CD4-positive, alpha-beta T cell treated with Interleukin-4 for 1 hour (primary cell): ENCODE results near the gene SELENOF.
A peak's percentile ranks its signal among the peaks of the same experiment; 100 is the strongest.
"Not testable (repeated sequence)": the region's sequence is repeated elsewhere in the genome, so short reads cannot be mapped to it uniquely, and the experiment has no call there.

Source experiments
- DNase-seq, 2 donors: peaks; one replicate each; pipeline ENCODE4 v3.0.0-alpha.2; 2020 to 2022

SELENOF gene

DNA sequence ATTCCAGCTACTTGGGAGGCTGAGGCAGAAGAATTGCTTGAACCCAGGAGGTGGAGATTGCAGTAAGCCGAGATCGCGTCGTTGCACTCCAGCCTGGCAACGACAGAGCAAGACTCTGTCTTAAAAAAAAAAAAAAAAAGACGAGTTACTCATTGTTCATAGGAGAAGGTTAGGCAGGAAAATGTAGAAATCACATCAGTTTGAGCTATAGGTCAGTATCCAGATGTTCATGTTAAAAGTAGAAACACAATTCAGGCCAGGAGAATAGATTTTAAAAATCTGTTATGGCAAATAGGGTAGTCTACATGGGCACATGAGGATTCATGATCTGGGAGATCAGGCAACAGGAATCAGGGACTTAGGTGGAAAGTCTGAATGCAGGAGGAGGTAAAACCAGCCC, 57.7 kb downstream of the SELENOF start:
- DNase-seq: no peak

DNA sequence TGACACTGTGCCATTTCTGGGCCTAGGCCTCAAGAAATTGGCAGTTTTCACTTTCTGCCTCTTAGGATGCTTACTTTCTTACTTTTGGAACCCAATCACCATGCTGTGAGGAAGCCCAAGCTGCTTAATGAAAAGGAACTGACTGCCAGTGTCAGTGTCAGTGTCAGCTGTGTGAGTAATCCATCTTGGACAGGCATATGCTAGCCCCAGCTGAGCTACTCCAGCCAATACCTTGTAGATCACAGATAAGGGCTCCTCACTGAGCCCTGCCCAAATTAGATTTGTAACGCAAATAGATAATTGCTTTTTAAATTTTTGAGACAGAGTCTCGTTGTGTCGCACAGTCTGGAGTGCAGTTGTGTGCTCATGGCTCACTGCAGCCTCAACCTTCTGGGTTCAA, 59.6 kb downstream of the SELENOF start:
- DNase-seq: no peak

DNA sequence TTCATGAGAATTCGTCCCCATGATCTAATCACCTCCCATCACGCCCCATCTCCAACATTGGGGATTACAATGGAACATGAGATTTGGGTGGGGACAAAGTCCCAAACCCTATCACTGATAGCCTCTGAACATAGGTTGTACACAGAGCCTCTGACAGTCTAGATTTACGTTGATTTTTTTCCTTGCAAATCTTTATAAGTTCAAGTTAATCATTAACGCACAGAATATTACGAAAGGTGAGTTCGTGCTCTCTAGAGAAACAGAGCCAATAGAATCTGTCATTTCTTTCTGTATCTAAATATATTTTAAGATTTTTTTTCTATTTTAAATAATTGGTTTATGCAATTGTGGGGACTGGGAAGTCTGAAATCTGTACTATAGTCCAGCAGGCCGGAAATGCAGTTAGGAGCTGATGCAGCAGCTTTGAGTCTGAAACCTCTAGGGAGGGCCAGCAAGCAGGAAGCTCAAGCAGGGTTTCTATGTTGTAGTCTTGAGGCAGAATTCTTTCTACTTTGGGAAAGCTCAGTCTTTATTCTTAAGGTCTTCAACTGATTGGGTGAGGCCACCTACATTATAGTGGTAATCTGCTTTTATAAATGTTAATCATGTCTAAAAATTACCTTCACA, 61.0 kb downstream of the SELENOF start:
- DNase-seq: no peak

DNA sequence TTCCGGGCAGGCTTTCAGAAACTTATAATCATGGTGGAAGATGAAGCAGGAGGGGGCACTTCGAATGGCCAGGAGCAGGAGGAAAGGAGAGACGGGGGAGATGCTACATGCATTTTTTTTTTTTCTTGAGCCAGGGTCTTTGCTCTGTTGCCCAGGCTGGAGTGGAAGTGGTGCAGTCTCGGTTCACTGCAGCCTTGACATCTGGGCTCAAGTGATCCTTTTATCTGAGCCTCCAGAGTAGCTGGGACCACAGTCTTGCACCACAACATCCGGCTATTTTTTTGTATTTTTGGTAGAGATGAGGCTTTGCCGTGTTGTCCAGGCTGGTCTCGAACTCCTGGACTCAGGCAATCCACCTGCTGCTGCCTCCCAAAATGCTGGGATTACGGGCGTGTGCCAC, 61.6 kb downstream of the SELENOF start:
- no peak for DNase-seq

DNA sequence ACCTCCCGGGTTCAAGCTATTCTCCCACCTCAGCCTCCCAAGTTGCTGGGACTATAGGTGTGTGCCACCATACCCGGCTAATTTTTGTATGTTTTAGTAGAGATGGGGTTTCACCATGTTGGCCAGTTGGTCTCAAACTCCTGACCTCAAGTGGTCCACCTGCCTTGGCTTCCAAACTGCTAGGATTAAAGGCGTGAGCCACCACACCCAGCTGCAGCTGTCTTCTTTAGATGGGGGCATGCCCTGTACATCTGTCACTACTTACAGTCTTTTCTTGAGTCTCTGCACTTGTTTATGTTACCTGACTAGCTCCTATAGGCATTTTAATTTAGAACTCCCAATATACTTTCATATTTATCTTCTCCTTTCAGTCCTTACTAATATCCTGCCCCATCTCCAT, 64.2 kb downstream of the SELENOF start:
- DNase-seq: no peak

DNA sequence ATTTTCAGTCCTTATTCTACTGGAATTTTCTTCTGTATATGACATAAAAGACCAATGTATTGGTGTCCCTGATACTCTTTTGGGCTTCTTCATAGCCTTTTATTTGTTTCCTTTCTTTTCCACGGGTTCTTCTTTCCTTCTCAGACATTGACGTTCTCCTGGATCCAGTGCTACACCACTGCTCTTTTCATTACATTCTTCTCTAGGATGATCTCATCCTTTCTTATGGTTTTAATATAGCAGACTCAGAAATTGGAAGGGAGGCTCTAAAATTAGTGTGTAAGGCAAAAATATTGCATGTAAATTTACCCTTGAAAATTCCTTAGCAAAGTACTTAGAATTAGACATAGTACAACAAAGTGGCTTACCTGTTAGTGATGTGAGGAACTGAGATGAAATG, 65.3 kb downstream of the SELENOF start:
- no peak for DNase-seq

DNA sequence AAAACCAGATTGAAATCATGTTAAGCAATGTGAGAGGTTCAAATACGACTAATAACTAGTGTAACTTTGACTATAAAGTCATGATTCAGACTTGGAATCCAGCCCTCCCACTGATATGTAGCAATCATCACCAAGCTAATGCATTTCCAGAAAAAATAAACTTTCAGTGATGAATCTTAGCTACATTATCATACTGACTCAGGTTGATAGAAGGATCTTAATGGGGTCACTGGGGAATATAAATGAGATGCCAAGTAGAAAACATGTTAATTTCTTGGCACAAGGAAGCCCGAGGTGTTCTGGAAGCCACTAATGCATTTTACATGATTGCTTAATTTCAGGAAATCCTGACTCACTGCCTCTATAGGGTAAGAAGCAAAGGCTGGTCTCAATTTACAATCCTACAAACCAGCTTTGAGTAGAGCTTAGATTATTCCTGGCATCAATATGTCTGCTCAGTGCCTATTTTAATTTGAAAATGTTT, 67.7 kb downstream of the SELENOF start:
- no peak for DNase-seq

DNA sequence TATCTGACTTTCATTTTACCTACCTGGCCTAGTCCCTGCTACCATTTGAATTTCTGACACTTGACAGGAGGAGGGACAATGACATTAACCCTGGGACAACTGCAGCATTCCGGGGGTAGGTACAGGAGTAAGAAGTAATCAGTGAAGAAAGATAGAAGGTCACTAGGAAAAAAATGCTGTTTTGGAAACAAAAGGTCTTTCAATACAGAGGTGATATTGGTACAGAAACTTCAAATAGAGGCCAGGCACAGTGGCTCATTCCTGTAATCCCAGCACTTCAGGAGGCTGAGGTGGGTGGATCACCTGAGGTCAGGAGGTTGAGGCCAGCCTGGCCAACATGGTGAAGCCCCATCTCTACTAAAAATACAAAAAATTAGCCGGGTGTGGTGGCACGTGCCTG, 68.4 kb downstream of the SELENOF start:
- DNase-seq: no peak

DNA sequence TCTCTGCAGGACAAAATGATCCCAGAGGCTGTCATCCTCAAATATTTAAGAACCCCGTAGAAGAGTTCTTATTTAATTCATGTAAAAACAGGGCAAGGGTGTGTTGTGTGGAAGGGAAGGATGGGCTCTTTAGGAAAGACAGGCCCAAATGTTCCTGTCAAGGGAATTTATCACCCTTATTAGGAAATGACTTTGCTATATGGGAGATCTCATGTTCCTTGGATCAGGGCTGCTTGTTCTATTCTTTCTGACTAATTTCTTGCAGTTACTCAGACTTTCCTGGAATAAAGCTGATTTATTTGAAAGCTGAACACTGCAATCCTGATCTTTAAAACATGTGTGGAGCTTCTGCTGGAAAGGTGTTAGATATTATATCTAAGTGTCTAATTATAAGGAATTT, 72.8 kb downstream of the SELENOF start:
- DNase-seq: no peak

DNA sequence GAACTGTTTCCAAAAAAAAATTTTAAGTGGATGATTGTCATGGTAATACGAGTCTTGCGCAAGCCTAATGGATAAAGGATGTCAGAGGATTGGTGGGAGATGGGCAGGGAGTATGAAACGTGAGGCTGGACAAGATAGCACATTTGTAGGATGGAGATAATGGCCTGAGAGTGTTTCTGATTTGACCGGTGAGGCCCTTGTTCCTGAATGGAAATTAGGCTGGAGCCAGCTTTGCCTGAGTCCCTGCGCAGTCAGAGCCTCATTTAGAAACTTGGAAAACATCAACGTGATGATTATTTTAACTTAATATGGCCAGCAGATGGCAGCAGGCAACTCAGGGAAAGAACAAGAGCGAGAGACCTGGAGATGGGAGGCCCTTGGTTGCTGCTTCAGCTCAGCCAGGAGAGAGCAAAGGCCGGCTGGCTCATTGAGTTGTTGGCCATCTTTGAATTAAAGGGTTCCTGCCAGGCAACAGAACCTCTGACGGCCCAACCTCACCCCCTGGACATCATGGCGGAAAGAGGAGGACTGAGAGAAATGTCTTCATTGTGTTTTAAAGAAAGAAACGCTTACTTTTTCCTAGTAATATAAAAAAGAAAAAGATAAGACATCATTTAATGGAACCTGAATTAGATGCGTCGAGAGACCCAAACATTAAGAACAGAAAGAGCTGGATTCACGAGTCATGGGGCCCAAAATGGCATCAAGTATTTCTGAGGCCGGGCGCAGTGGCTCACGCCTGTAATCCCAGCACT, 80.3 kb downstream of the SELENOF start:
- DNase-seq: peak; percentile 60 to 64

DNA sequence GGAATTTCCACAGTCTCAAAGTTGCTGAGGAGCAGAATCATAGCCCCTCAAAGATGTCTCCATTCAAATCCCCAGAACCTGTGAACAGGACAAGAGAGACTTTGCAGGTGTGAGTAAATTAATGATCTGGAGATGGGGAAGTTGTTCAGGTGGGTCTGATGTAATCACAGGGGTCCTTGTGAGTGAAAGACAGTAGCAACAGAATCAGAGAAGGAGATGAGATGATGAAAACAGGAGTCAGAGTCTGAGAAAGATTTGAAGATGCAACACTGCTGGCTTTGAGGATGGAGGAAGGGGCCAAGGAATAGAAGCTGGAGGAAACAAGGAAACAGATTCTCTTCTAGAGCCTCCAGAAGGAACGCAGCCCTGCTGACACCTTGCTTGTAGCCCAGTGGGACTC, 81.5 kb downstream of the SELENOF start:
- no peak for DNase-seq

DNA sequence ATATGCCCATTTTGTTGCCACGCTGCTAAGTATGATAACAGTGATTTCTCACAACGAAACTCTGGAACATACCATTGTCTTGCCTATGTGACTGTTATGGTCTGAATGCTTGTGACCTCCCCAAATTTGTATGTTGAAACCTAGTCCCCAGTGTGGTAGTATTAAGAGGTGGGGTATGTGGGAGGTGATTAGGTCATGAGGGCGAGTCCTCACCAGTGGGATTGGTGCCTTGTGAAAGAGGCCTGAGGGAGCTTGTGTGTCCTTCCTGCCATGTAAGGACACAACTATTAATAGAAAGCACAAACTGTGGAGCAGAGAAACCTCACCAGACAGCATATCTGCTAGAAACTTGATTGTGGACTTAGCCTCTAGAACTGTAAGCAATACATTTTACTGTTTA, 84.6 kb downstream of the SELENOF start:
- DNase-seq: no peak

DNA sequence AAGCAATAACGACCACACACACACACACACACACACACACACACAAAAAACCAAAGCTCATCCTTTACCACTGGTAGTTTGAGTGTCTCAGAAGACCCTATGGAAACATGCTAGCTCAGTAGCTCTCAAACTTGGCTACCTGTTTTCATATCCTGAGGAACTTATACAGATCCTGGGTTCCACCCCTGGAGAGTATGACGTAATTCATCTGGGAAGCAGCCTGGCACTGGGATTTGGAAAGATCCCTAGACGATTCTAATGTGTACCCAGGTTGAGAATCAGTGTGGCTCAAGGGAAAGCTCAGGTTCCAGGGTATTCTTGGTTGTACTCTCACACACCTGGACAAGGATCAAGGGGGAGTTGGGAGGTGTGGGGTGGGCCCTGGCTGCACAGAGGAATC, 85.9 kb downstream of the SELENOF start:
- DNase-seq: no peak

DNA sequence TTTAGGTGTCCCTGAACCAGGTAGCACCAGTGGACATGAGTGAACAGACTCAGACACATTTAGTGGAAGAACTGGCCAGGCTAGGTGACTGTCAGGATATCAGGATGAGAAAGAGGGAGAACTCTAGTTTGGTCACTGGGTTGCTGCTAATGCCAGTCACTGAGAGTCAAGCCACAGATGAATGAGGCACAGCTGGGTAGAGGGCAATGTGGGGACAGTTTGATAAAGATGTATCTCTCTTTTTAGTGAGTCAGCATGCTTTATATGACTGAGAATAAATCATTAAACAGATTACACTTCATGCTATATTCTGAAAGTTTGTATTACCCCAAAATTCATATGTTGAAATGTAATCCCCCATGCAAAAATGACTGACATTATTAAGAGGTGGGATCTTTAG, 87.1 kb downstream of the SELENOF start:
- no peak for DNase-seq

DNA sequence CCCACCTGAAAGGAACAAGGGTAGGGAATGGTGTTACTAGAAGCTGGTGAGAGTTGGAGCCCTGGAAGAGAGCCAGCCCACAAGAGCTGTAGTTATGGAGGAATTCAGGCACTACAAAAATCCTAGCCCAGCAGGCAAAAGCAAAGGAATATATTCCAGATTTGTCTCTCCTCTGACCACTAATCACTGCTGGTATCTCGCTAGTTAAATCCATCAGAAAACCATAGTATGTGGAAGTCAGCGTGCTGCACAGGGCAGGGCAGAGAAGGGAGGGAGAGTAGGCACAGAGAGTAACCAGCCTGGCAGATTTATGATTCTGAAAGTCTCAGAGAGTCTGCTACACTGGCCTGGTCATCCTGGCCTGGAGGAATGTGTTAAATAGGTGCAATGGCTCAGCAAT, 88.6 kb downstream of the SELENOF start:
- DNase-seq: no peak

DNA sequence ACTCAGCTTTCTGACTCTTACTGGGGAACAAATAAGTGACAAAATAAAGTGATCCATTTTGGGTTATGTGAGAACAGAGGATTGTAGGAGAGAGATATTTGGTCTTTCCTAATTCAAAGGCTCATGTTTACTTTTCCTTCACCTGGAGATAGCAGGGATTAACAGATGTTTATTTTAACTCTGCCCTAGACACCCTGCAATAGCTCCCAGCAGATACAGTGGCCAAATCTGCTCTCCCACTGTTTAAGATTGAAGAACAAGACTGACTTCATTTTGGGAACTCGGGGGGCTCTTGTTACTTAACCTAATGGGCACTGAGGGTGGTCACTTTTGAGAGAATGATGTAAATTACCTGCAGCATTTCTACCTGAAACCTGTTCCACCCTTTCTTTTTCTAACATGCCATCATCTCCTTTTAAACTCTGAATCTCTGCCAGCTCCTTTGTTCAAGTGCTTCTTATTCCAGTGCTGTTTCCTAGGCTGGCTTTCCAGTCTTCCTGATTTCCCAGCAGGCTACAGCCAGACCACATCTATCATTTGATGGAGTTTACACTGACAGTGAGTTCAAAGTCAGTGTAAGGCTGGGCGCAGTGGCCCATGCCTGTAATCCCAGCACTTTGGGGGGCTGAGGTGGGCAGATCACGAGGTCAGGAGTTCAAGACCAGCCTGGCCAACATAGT, 90.0 kb downstream of the SELENOF start:
- no peak for DNase-seq

DNA sequence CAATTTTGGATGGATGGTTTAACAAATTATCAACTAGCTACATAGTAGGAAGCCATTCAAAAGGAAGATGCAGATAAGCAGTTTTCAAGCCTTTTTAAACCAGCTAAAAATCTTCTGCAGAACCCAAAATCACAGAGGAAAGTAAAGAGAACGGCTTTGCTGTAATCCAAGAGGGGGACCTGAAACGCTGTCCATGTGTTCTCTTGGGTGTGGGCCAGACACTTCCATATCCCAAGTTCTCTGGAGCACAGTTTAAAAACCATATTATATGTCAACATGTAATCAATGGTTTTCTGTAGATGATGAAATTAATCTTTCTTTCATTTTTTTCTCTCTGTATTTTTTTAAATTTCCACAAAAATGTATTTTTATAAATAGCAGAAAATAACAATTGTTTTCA, 90.5 kb downstream of the SELENOF start:
- DNase-seq: no peak

DNA sequence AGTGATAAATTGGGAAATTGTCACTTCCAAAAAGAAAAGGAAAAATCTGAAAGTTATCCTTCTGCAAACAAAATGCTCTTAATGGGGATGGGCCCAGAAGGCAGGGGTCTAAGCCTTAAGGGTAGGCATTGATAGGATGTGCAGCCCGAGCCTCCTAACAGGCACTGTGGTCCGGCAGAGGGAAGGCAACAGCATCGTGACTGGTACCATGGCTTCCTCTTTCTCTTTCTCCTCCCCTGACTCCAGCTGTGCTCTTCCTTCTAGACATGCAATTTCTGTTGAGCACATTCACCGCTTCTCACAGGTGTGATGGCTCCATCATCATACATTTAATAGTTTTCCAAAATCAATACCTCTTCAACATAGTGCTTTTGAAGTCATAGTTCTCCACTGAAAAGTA, 91.5 kb downstream of the SELENOF start:
- DNase-seq: no peak

DNA sequence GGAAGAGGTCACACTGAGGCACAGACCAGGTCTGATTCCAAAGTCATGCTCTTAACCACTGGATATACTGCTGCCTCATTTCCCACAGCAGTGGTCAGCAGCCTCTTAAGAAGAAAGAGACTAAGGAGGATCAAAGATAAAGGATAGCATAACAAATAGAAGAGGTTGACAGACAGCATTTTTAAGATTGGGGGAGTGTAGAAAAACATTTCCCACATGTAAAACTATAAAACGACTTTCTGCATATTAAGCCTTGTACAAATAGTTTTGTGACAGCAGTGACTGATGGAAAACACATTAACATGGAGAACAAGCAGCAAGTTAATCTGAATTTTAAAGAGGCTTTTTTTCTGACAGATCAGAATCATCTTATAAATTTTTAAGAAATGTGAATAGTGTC, 92.0 kb downstream of the SELENOF start:
- no peak for DNase-seq

DNA sequence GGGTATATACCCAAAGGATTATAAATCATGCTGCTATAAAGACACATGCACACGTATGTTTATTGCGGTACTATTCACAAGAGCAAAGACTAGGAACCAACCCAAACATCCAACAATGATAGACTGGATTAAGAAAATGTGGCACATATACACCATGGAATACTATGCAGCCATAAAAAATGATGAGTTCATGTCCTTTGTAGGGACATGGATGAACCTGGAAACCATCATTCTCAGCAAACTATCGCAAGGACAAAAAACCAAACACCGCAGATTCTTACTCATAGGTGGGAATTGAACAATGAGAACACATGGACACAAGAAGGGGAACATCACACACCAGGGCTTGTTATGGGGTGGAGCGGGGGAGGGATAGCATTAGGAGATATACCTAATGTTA, 94.0 kb downstream of the SELENOF start:
- not testable (repeated sequence) for DNase-seq

DNA sequence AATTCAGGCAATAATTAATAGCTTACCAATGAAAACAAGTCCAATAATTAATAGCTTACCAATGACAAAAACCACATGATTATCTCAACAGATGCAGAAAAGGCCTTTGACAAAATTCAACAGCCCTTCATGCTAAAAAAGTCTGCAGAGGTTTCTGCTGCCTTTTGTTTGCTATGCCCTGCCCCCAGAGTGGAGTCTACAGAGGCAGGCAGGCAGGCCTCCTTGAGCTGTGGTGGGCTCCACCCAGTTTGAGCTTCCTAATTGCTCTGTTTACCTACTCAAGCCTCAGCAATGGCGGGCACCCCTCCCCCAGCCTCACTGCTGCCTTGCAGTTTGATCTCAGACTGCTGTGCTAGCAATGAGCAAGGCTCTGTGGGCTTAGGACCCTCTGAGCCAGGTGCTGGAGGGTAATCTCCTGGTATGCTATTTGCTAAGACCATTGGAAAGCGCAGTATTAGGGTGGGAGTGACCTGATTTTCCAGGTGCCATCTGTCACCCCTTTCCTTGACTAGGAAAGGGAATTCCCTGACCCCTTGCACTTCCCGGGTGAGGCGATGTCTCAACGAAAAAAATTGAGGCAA, 96.6 kb downstream of the SELENOF start:
- DNase-seq: not testable (repeated sequence)

DNA sequence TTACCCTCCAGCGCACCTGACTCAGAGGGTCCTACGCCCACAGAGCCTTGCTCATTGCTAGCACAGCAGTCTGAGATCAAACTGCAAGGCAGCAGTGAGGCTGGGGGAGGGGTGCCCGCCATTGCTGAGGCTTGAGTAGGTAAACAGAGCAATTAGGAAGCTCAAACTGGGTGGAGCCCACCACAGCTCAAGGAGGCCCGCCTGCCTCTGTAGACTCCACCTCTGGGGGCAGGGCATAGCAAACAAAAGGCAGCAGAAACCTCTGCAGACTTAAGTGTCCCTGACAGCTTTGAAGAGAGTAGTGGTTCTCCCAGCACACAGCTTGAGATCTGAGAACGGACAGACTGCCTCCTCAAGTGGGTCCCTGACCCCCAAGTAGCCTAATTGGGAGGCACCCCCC, 99.8 kb downstream of the SELENOF start:
- not testable (repeated sequence) for DNase-seq
